Measurements from ENCODE around the gene NR1H2.
A peak's percentile ranks its signal among the peaks of the same experiment; 100 is the strongest.
"Not testable (repeated sequence)": the region's sequence is repeated elsewhere in the genome, so short reads cannot be mapped to it uniquely, and the experiment has no call there.

Gene NR1H2

DNA sequence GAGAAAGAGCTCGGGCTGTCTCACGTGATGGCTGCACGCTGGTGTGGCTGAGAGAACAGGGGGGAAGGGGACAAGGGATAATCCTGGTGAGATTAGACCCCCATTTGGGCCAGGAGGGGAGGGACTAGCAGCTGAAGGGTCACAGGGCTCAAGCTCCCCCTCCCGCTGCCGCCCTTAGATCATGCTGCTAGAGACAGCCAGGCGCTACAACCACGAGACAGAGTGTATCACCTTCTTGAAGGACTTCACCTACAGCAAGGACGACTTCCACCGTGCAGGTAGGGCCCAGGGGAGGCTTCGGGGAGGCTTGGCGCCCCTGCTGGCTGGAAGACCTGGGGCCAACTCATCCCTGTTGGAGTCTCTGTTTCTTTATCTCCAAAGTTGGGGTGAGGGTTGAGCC lies 3.3 kb downstream of the NR1H2 start:
- DNase-seq = no peak

DNA sequence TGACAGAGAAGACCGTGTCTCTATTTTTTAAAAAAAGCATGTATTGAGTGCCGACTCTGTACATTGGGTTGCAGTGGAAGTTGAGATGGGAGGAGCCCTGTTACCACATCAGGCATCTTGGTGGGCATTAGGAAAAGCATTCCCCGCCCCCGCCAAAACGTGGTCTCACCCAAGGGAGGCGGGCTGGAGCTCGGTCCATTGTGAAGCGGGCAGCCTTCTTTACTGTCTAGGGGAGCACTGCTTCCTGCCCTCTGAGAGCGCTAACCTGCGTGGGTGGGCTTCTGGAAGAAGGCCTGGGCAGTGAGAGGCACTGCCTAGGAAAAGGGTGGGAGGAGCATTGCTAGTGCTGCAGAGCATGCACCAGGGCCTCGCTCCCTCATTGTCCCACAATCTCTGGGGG lies 3.9 kb downstream of the NR1H2 start:
- no peak for DNase-seq

GRCh38 chr19:50380751-50381151 lies 4.5 kb downstream of the NR1H2 start:
- no peak for DNase-seq

GRCh38 chr19:50381881-50382729 lies 5.8 kb downstream of the NR1H2 start:
- no peak for DNase-seq

DNA sequence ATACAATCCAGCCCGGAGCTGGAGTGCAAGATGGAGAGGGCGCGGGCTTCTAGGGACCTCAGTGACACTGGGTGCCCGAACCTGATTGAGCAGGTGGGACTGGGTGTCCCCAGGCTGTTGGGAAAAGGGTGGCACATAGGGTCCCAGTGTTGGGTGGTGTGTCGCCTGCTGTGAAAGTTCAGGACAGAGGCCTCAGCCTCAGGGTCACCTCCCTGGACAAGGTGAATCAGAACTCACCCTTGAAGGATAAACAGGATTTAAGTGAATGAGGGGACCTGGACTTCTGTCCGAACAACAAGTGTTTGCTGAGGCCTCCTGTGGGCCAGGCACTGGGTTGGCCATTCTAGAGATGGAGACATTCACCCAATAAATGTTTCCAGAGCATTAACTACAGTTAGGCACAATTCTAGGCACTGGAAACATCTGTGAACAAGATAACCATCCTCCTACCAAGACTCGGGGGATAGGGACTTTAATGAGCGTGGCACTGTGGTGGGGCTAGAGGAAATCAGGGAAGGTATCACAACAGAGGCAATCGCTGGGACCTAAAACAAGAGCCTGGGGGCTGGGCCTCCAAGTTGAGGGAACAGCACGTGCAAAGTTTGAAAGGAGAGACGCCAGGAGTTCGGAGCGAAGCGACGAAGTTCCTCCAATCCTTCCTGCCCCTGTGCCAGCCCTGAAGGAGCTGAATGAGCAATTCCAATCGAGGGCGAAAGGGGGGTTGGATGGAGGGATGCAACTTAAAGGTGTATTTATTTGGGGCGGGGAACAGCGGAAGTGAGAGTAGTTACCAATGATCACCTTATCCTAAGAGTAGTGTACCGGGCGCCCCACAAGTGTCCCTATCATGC lies 7.0 kb downstream of the NR1H2 start:
- no peak for DNase-seq

DNA sequence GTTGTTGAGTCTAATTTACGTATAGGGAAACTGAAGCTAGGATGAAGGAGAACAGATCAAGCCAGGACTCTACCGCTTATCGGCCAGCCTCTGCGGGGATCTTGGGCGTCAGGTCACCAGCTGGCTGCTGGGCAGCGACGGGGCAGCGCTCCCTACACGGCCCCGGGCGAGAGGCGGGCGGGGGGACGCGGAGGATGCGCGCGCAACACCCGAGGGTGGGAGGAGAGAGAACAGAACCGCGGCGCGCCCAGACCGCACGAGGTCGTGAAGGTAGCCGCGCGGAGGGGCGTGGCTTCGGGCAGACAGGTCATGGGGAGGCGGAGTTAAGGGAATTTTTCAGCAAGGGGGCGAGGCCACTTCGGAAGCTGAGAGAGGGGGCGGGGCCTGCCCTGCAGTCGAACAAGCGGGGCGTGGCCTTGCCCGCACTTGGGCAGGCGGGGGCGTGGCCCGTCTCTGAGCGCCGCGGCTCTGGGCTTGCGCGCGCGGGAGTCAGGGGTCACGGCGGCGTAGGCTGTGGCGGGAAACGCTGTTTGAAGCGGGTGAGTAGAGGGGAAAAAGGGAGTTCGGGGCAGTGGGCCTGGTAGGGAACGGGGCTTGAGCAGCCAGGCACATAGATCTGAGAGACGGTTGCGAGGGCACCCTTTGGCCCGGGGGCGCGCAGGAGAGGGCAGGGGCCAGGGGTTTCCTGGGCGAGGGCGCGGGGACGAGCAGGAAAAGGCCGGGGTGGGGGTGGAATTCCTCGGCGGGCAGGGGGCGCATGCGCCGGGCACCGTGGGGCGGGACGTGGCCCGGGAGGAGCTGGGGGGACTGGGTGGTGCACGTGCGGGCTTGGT lies 7.8 kb downstream of the NR1H2 start, which contains the start of gene POLD1:
TSS of gene POLD1 (plus strand) at position 496 of the 833 bp plus-strand sequence. CDS start 14,505 bp downstream, outside the sequence.
- peak; percentile 99 for DNase-seq

DNA sequence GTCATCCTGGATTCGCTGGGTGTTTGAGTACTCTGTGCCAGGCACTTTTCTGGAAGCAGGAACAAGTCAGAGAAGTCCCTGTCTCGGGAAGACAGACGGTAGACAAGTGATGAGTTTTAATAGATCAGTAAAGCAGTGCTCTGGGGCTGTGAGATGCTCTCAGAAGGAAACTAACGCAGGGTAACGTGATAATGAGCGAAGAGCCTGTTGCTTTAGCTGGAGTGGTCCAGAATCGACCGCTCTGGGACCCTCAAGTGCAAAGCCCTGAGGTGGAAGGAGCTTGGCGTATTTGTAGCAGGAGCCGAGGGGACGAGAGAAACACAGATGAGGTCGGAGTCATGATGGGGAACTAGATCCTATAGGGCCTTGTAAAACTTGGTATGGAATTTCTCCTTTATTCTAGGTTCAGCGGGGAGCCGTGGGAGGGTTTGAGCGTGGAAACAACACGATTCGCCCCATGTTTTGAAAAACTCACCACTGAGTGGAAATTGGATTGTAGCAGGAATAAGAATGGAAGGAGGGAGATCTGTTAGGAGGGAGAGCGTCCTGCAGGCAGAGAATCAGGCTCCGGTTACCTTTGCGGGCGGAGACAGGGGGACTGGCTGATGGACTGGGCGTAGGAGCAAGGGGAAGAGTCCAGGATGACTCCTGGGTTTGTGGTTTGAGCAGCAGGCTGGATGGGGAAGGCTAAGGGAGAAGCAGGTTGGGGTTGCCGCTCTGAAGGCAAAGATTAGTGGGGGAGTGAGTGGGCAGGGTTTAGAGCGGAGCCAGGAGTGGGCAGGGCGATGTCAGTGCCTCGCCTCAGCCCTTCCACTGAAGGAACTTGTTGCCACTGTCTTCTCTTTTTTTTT lies 8.7 kb downstream of the NR1H2 start:
- DNase-seq = no peak

GRCh38 chr19:50387176-50387867 lies 11.1 kb downstream of the NR1H2 start:
- DNase-seq = peak in 1 of 2 donors; percentile 58

- DNase-seq = no peak
Observed at GRCh38 chr19:50387868-50388245, 11.6 kb downstream of the NR1H2 start.

- not testable (repeated sequence) for DNase-seq
Observed at GRCh38 chr19:50390295-50390694, 14.0 kb downstream of the NR1H2 start.

DNA sequence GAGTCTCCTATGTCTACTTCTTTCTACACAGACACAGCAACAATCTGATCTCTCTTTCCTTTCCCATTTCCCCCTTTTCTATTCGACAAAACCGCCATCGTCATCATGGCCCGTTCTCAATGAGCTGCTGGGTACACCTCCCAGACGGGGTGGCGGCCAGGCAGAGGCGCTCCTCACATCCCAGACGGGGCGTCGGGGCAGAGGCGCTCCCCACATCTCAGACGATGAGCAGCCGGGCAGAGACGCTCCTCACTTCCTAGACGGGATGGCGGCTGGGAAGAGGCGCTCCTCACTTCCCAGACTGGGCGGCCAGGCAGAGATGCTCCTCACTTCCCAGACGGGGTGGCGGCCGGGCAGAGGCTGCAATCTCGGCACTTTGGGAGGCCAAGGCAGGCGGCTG lies 14.7 kb downstream of the NR1H2 start:
- not testable (repeated sequence) for DNase-seq

- no peak for DNase-seq
Observed at GRCh38 chr19:50392759-50393158, 16.5 kb downstream of the NR1H2 start.

DNA sequence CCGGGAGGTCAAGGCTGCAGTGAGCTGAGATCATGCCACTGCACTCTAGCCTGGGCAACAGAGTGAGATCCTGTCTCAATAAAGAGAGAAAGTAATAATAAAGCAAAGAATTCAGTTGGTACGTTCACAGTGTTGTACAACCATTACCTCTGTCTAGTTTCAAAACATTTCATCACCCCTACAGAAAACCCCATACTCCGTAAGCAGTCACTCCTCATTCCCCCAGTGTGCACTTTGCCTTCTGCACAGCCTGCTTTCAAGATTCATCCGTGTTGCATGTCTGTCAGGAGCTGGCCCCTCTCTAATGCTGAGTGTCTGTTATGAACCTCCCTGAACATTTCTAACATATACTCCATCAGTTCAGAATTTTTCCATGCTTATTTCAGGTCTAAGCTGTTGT lies 17.3 kb downstream of the NR1H2 start:
- no peak for DNase-seq

GRCh38 chr19:50394017-50394416 lies 17.8 kb downstream of the NR1H2 start:
- no peak for DNase-seq

DNA sequence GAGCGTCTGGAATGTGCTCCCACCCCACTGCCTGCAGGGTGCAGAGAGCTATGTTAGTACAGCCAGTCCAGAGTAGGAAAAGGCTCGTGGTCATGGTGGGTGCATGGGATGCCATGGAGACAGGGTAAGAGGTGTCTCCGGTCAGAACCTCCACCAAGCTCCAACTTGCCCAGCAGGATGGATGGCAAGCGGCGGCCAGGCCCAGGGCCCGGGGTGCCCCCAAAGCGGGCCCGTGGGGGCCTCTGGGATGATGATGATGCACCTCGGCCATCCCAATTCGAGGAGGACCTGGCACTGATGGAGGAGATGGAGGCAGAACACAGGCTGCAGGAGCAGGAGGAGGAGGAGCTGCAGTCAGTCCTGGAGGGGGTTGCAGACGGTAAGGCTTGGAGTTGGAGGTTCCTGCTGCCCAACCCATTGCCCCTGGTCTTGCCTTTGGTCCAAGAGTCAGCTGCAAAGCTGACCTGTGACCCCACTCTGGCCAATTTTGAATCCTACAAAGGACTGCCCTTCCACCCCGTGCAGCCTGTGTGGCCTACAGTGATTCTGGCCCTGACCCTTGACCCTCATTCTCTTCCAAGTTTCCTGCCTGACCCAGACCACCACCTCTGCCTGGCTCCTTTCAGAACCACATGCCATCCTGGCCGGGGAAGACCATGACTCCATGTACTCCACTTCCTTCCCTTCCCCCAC lies 22.6 kb downstream of the NR1H2 start:
- DNase-seq = no peak

DNA sequence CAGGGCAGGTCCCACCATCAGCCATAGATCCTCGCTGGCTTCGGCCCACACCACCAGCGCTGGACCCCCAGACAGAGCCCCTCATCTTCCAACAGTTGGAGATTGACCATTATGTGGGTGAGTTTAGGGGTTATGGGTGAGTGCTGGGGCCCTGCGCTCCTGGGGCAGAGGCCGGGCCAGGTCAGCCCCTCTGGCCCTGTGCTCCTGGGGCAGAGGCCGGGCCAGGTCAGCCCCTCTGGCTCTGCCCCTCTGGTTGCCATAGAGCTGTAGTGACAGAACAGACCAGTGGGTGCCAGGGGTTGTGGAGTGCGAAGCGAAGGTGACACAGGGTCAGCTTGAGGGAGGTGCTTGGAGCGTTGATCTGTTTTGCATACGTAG lies 23.1 kb downstream of the NR1H2 start:
- no peak for DNase-seq

- DNase-seq = no peak
Observed at GRCh38 chr19:50401605-50402450, 25.6 kb downstream of the NR1H2 start.

DNA sequence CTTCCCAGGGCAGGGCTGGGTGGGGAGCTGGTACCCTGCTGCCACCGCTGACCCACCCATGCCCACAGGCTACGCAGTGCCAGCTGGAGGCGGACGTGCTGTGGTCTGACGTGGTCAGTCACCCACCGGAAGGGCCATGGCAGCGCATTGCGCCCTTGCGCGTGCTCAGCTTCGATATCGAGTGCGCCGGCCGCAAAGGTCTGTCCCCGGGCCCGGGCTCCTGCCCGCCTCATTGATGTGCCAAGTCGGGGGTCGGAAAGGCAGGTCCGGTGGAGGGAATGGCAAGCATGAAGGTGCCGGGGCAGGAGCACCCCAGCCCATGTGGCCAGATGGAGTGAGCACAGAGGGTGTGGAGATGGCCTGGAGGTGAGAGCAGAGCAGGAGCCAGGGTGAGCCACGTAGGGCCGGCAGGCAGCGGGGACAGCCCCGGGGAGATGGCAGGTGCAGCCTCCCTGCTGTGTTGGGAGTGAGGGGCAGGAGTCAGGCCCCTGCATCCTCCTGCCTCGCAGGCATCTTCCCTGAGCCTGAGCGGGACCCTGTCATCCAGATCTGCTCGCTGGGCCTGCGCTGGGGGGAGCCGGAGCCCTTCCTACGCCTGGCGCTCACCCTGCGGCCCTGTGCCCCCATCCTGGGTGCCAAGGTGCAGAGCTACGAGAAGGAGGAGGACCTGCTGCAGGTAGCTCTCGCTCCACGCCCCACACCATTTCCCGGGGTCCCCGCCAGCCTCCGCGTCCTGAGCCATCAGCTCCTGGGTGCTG lies 26.5 kb downstream of the NR1H2 start:
- DNase-seq = no peak

Measured in CD4-positive, alpha-beta T cell treated with Interferon alpha-2 for 1 hour (primary cell).